Ovary (tissue), 9 donors: Measurements from ENCODE around the gene STYK1. TPM values are rescaled to one million over a fixed set of nuclear protein-coding genes. Genes with fewer than 3 reads are reported as not detected.
"Not testable (repeated sequence)": the region's sequence is repeated elsewhere in the genome, so short reads cannot be mapped to it uniquely, and the experiment has no call there.

Experiments used
- DNase-seq, 5 donors: peaks; one replicate each; pipeline ENCODE4 v3.0.0-alpha.2; 2019 to 2020
- H3K27ac ChIP-seq, 2 donors: fragments of 200-600 bp; one replicate each; pipeline versions ENCODE4 v1.5.1 to v1.8.0; 2019 to 2022
- H3K27me3 ChIP-seq: fragments of 200-600 bp; one replicate; pipeline ENCODE4 v1.8.0; 2022
- H3K36me3 ChIP-seq: fragments of 200-600 bp; sonication (generic); one replicate; pipeline ENCODE4 v1.5.1; 2019
- H3K4me1 ChIP-seq: one replicate; pipeline ENCODE4 v1.8.1; 2013; ENCODE audit warnings: mild to moderate bottlenecking, moderate library complexity; ENCODE audit not compliant: insufficient read depth
- H3K4me3 ChIP-seq: fragments of 200-600 bp; sonication (generic); one replicate; pipeline ENCODE4 v1.5.1; 2017
- H3K9me3 ChIP-seq, 2 donors: fragments of 200-600 bp in 1 of 2; sonication (generic) in 1 of 2; one replicate each; pipeline versions ENCODE4 v1.5.1 to v1.8.1; 2013 to 2019; ENCODE audit warnings: mild to moderate bottlenecking in 1 of 2, moderate library complexity in 1 of 2
- EP300 ChIP-seq: sonication (generic); formaldehyde crosslinking; IDR thresholded peaks from one replicate; pipeline ENCODE4 v1.6.1; 2017; ENCODE audit warnings: antibody characterized with exemption
- POLR2A ChIP-seq: fragments of 450-650 bp; IDR thresholded peaks from one replicate; pipeline ENCODE4 v1.6.1; 2017; ENCODE audit warnings: antibody characterized with exemption, mild to moderate bottlenecking, moderate library complexity
- WGBS, 3 donors: extraction: QIAGEN DNeasy Blood & Tissue Kit in 1 of 3; methylation state at CpG; one replicate each; pipeline versions ENCODE4 v1.1.5 to v1.1.7; 2013 to 2017; 5-methylcytosine and 5-hydroxymethylcytosine counted together
- intact Hi-C, 4 donors: fragments of 100-400 bp; cut with DNase I; formaldehyde crosslinking; loops; one replicate each; pipeline versions ENCODE4 v1.11.0 to v1.15.1; 2022 to 2023
- polyA plus RNA-seq, 2 donors: library from polyadenylated mRNA; stranded (reverse); fragments of 200-250 nt in 1 of 2; fragments of 350-450 nt in 1 of 2; fragmentation: Illumina TruSeq in 1 of 2; extraction: RNeasy Lipid Tissue Mini Kit (QIAGEN cat#74804) in 1 of 2; gene quantifications; one replicate each; pipeline ENCODE4 v1.2.3, GENCODE V29; 2013 to 2014
- total RNA-seq, 7 donors: library from RNA; depleted of rRNA in 2 of 7; stranded (reverse); fragments of >200 nt in 2 of 7; fragmentation: NEBNext Ultra II Directional in 3 of 7; extraction: Animal tissue kit (Norgen Biotek cat#: 25700) in 3 of 7; gene quantifications; one replicate each; pipeline versions ENCODE4 v1.1.0 to v1.2.4, GENCODE V29; 2016 to 2023
- TF ChIP-seq, protein P1 (sequence below), 3 donors: fragments of 450-650 bp in 2 of 3; fragments of 200-600 bp in 1 of 3; IDR thresholded peaks; one replicate each; pipeline versions ENCODE4 v1.5.1 to v1.8.0; 2016 to 2022; ENCODE audit warnings: antibody characterized with exemption in 3 of 3, mild to moderate bottlenecking in 1 of 3
- donor health status: DM: no; HTN: no; CAD: no; lungs with moderate emphysema.
- donor health status: DM: no; HTN: no; CAD: no.
- donor health status: Bipolar disorder and iron deficiency.
- donor health status: DM: yes; HTN: yes; CAD: no.
- donor health status: DM: no; HTN: no; CAD: no.
- donor health status: DM: yes; HTN: yes; CAD: no.

Gene STYK1
- total and polyA plus RNA-seq, 9 donors: 0.07 to 1.3 (median 0.33) TPM; not detected in 2

DNA sequence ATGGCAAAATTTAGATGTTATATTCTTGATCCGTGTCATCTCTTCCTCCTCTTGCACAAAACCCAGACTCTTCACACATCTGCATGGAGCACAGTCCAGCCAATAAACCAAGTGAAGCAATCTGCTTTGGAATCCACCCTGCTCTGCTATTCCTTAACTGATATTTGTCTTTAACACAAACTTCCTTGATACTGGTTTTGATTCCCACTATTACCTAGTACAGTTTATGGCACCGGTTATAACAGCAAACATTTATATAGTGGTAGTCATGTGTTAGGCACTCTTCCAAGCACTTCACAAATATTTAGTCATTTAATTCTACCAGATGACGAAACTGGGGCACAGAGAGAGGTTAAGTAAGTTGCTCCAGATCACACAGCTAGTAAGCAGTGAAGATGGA is 12.5 kb downstream of the STYK1 start:
- no peaks in the 10 kb centered on the region for H3K36me3 ChIP-seq
- no peak for TF ChIP-seq EP300
- TF ChIP-seq, protein P1, sequence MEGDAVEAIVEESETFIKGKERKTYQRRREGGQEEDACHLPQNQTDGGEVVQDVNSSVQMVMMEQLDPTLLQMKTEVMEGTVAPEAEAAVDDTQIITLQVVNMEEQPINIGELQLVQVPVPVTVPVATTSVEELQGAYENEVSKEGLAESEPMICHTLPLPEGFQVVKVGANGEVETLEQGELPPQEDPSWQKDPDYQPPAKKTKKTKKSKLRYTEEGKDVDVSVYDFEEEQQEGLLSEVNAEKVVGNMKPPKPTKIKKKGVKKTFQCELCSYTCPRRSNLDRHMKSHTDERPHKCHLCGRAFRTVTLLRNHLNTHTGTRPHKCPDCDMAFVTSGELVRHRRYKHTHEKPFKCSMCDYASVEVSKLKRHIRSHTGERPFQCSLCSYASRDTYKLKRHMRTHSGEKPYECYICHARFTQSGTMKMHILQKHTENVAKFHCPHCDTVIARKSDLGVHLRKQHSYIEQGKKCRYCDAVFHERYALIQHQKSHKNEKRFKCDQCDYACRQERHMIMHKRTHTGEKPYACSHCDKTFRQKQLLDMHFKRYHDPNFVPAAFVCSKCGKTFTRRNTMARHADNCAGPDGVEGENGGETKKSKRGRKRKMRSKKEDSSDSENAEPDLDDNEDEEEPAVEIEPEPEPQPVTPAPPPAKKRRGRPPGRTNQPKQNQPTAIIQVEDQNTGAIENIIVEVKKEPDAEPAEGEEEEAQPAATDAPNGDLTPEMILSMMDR (IDR thresholded peaks at IDR 0.05): no peak
- no peak overlapping the region for H3K4me3 ChIP-seq
- H3K4me1 ChIP-seq: no peaks in the 10 kb centered on the region
- H3K9me3 ChIP-seq: no peaks in the 10 kb centered on the region
- no peaks in the 10 kb centered on the region for H3K27me3 ChIP-seq
- 66 to 71% (median 68%) methylated on average over 3 of the region's 3 CpGs for WGBS, 3 donors
- no peak for DNase-seq
- intact Hi-C loops: no loop called here
- H3K27ac ChIP-seq: no peak overlapping the region

DNA sequence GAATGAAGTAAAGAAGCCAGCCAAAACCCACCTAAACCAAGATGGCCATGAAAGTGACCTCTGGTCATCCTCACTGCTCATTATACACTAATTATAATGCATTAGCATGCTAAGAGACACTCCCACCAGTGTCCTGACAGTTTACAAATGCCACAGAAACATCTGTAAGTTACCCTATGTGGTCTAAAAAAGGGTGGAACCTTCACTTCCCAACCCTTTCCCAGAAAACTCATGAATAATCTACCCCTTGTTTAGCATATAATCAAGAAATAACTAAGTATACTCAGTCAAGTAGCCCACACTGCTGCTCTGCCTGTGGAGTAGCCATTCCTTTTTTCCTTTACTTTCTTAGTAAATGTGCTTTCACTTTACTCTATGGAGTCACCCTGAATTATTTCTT is 19.8 kb downstream of the STYK1 start:
- intact Hi-C loops: loop anchor here in 1 of 4 donors (5.0 kb wide), 1 partner anchor 407 kb away; no protein-coding TSS in a partner anchor
- Histone ChIP-seq H3K36me3 (no peaks in the 10 kb centered on the region), H3K27ac (no peak overlapping the region), H3K4me3 (no peak overlapping the region), H3K4me1 (no peaks in the 10 kb centered on the region), H3K27me3 (no peaks in the 10 kb centered on the region), H3K9me3 (no peaks in the 10 kb centered on the region)
- DNase-seq: no peak
- TF ChIP-seq, protein P1 (IDR thresholded peaks at IDR 0.05): no peak

DNA sequence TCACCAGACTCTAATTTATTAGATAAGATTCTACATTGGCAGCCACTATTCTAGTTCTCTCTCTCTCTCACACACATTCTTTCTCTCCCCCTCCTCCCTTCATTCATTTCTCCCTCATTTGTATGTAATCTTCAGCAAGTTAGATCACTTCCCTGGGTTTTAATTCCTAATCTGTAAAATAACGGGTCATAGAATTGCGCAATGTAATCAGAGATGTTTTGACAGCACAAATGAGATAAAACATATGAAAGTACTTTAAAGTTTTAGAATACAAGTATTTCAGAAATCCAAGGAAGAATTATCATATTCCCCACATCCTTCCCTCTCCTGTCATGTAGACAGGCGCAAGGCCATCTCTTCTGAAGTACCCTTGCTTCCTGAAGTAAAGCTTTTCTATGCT is 21.7 kb downstream of the STYK1 start:
- Histone ChIP-seq H3K36me3 (no peaks in the 10 kb centered on the region), H3K9me3 (no peaks in the 10 kb centered on the region), H3K27ac (no peak overlapping the region), H3K27me3 (no peaks in the 10 kb centered on the region), H3K4me3 (no peak overlapping the region), H3K4me1 (no peaks in the 10 kb centered on the region)
- 32 to 55% (median 36%) methylated on average over 3 of the region's 3 CpGs for WGBS, 3 donors
- DNase-seq: no peak
- TF ChIP-seq, protein P1 (IDR thresholded peaks at IDR 0.05): no peak
- TF ChIP-seq POLR2A (no peak), EP300 (no peak)
- intact Hi-C loops: loop anchor here in 1 of 4 donors (5.0 kb wide), 1 partner anchor 405 kb away; no protein-coding TSS in a partner anchor

DNA sequence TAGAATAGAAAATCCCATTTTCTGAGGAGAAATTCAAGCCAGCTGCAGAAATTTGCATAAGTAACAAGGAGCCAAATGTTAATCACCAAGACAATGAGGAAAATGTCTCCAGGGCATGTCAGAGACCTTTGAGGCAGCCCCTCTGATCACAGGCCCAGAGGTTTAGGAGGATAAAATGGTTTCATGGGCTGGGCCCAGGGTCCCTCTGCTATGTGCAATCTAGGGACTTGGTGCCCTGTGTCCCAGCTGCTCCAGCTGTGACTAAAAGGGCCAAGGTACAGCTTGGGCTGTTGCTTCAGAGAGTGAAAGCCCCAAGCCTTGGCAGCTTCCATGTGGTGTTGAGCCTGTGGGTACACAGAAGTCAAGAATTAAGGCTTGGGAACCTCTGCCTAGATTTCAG is 27.3 kb downstream of the STYK1 start:
- H3K4me1 ChIP-seq, intact Hi-C loops, DNase-seq, H3K4me3 ChIP-seq, H3K27ac ChIP-seq, H3K9me3 ChIP-seq, H3K27me3 ChIP-seq, H3K36me3 ChIP-seq: not testable (repeated sequence)

DNA sequence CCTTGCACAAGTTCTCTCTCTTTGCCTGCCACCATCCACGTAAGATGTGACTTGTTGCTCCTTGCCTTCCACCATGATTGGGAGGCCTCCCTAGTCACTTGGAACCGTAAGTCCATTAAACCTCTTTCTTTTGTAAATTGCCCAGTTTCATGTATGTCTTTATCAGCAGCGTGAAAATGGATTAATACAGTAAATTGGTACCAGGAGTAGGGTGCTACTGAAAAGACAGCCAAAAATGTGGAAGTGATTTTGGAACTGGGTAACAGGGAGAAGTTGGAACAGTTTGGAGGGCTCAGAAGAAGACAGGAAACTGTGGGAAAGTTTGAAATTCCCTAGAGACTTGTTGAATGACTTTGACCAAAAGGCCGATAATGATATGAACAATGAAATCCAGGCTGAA is 27.9 kb downstream of the STYK1 start:
- H3K4me1 ChIP-seq: no peaks in the 10 kb centered on the region
- no peak overlapping the region for H3K27ac ChIP-seq
- no peaks in the 10 kb centered on the region for H3K36me3 ChIP-seq
- no peak for DNase-seq
- WGBS, 3 donors: 44 to 68% (median 53%) methylated on average over 4 of the region's 4 CpGs
- intact Hi-C loops: no loop called here
- peaks cover 0 to 2% of the 10 kb centered on the region in 2 donors for H3K9me3 ChIP-seq
- no peak overlapping the region for H3K4me3 ChIP-seq
- no peaks in the 10 kb centered on the region for H3K27me3 ChIP-seq
- TF ChIP-seq, protein P1 (IDR thresholded peaks at IDR 0.05): no peak
- TF ChIP-seq EP300 (no peak), POLR2A (no peak)
